HG03108 (cell line): ENCODE measurements around the gene STEEP1.
A peak's percentile ranks its signal among the peaks of the same experiment; 100 is the strongest.

Experiments
- ATAC-seq: cut with Tn5 transposase; IDR thresholded peaks from one replicate; pipeline ENCODE4 v1.9.1; 2021; ENCODE audit warnings: moderate library complexity; ENCODE audit not compliant: unreplicated experiment

Gene STEEP1

GRCh38 chrX:119565107-119565663 lies at the start of gene STEEP1:
STEEP1 (minus strand) TSS chrX:119565409; CDS start chrX:119565355, 54 bp downstream.
- peak; percentile 89 for ATAC-seq

GRCh38 chrX:119614776-119615175 lies 49.6 kb upstream of the STEEP1 start:
- no peak for ATAC-seq

GRCh38 chrX:119607018-119607389 lies 41.8 kb upstream of the STEEP1 start:
- ATAC-seq = no peak

GRCh38 chrX:119606280-119607017 lies 41.2 kb upstream of the STEEP1 start, which contains the start of gene NKRF:
NKRF (minus strand) TSS chrX:119606424.
- ATAC-seq = peak; percentile 64

- peak; percentile 33 for ATAC-seq
These were observed 40.5 kb upstream of the STEEP1 start for GRCh38 chrX:119605464-119606279.

GRCh38 chrX:119604766-119605463 lies 39.7 kb upstream of the STEEP1 start:
- ATAC-seq = no peak

GRCh38 chrX:119602701-119603255 lies 37.6 kb upstream of the STEEP1 start:
- no peak for ATAC-seq

GRCh38 chrX:119589810-119590209 lies 24.6 kb upstream of the STEEP1 start:
- ATAC-seq = no peak

- no peak for ATAC-seq
These were observed 18.3 kb upstream of the STEEP1 start for GRCh38 chrX:119583431-119584059.

GRCh38 chrX:119579414-119579813 lies 14.2 kb upstream of the STEEP1 start:
- ATAC-seq = no peak

- peak; percentile 73 for ATAC-seq
These were observed 9.4 kb upstream of the STEEP1 start, which contains the start of gene UBE2A for GRCh38 chrX:119574394-119575266. UBE2A (plus strand) TSS chrX:119574563; CDS start chrX:119574712, 149 bp downstream.

- no peak for ATAC-seq
These were observed 8.7 kb upstream of the STEEP1 start for GRCh38 chrX:119573840-119574393.

- no peak for ATAC-seq
These were observed 8.0 kb upstream of the STEEP1 start for GRCh38 chrX:119573222-119573621.

- ATAC-seq = no peak
These were observed 5.2 kb upstream of the STEEP1 start for GRCh38 chrX:119570351-119570835.

GRCh38 chrX:119552508-119552907 lies 12.7 kb downstream of the STEEP1 start:
- no peak for ATAC-seq

- no peak for ATAC-seq
These were observed 15.7 kb downstream of the STEEP1 start for GRCh38 chrX:119549327-119550016.

GRCh38 chrX:119541188-119541587 lies 24.0 kb downstream of the STEEP1 start:
- ATAC-seq = no peak

GRCh38 chrX:119539872-119540271 lies 25.3 kb downstream of the STEEP1 start:
- no peak for ATAC-seq
